ENCODE measurements around the gene SIL1. TPM values are rescaled to one million over a fixed set of nuclear protein-coding genes. Genes with fewer than 3 reads are reported as not detected.

Gene SIL1
- total and polyA plus RNA-seq, 9 of the 15 experiments (the other 6 are each of a cell fraction or from before 2014, with no cell fraction given), result 1.3 to 30.5 (median 18.1) TPM

DNA sequence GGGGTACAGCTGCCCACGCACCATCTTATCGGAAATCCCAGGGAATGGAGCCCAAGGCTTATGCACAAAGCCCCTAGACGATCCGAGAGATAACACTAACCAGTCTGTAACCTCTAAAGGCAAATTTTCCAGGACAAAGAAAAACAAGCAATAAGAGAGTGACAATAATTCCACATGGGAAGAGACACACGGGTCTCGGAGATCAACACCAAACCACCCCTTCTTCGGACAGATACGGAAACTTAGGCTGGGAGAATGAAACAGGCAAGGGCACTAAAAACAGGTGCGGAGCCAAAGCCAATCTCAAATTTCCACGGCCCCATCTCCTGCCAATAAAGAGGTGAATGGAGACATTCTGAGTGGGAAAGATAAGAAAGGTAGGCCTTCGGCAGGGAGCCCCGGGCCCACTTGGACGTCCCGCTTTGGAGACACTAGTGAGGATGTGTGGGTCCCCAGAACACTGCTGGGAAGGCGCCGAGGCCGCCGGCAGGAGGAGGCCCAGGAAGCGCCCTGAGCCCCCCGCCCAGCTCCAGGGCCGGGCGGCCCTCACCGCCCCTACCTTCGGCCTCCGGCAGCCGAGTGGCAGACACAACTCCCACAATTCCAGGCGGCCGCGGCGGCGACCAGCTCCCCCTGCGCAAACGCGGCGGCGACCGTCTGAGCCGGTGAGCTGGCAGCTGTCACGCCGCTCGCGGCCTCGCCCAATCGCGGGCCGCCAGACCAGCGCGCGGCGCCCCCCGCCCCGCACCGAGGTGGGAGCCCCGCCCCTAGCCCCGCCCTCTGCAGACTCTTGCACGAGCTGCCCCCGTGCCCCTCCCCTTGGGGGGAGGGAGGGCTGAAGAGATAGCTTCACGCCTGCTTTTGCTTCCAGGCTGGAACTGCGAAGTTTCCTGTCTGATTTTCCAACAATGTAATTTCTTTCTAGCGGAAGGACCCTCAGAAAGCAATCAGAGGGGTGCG, at the start of gene SIL1 (continued):
- TF ChIP-seq, protein P1, sequence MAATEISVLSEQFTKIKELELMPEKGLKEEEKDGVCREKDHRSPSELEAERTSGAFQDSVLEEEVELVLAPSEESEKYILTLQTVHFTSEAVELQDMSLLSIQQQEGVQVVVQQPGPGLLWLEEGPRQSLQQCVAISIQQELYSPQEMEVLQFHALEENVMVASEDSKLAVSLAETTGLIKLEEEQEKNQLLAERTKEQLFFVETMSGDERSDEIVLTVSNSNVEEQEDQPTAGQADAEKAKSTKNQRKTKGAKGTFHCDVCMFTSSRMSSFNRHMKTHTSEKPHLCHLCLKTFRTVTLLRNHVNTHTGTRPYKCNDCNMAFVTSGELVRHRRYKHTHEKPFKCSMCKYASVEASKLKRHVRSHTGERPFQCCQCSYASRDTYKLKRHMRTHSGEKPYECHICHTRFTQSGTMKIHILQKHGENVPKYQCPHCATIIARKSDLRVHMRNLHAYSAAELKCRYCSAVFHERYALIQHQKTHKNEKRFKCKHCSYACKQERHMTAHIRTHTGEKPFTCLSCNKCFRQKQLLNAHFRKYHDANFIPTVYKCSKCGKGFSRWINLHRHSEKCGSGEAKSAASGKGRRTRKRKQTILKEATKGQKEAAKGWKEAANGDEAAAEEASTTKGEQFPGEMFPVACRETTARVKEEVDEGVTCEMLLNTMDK (IDR thresholded peaks at IDR 0.05; ENCODE audit: borderline replicate concordance, insufficient read depth, low read depth, low read length, poor library complexity, severe bottlenecking), result no peak
- no peak for TF ChIP-seq RAD21 (CRISPR knock-in tag; conservative IDR thresholded peaks at IDR 0.05 in 1 of 2, IDR thresholded peaks at IDR 0.05 in 1 of 2)
- TF ChIP-seq, protein P2, sequence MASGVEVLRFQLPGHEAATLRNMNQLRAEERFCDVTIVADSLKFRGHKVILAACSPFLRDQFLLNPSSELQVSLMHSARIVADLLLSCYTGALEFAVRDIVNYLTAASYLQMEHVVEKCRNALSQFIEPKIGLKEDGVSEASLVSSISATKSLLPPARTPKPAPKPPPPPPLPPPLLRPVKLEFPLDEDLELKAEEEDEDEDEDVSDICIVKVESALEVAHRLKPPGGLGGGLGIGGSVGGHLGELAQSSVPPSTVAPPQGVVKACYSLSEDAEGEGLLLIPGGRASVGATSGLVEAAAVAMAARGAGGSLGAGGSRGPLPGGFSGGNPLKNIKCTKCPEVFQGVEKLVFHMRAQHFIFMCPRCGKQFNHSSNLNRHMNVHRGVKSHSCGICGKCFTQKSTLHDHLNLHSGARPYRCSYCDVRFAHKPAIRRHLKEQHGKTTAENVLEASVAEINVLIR (CRISPR knock-in tag; IDR thresholded peaks at IDR 0.05), result 0 out of 2 replicates have a peak, but pooled peaks have one; percentile 48
- no peak for TF ChIP-seq KLF10 (CRISPR knock-in tag; IDR thresholded peaks at IDR 0.05)
- peak; percentile 83 for TF ChIP-seq MEIS2 (IDR thresholded peaks at IDR 0.05; ENCODE audit: partially characterized antibody)
- TF ChIP-seq NR2C2 (CRISPR knock-in tag; IDR thresholded peaks at IDR 0.05), result no peak
- peak; percentile 63; the same call in 1 of the 2 replicates for TF ChIP-seq NR2C2 (tag; IDR thresholded peaks at IDR 0.05)
- TF ChIP-seq FOXA1 (IDR thresholded peaks at IDR 0.05; ENCODE audit: borderline replicate concordance), result no peak
- TF ChIP-seq ILK (tag; IDR thresholded peaks at IDR 0.05; ENCODE audit: borderline replicate concordance, low read depth), result no peak
- no peak for TF ChIP-seq ZBTB1 (CRISPR knock-in tag; IDR thresholded peaks at IDR 0.05; ENCODE audit: borderline replicate concordance, low read depth)
- TF ChIP-seq GATA2 (CRISPR knock-in tag; IDR thresholded peaks at IDR 0.05), result peak; percentile 25; the same call in 1 of the 2 replicates
- TF ChIP-seq ZNF23 (CRISPR knock-in tag; IDR thresholded peaks at IDR 0.05), result no peak
- TF ChIP-seq SMARCA5 (IDR thresholded peaks at IDR 0.05), result no peak
- TF ChIP-seq DPF2 (IDR thresholded peaks at IDR 0.05), result peak; percentile 84
- TF ChIP-seq ATF3 (IDR thresholded peaks at IDR 0.05), result no peak
- TF ChIP-seq ATF3 (CRISPR knock-in tag; conservative IDR thresholded peaks at IDR 0.05), result no peak
- TF ChIP-seq, protein P3, sequence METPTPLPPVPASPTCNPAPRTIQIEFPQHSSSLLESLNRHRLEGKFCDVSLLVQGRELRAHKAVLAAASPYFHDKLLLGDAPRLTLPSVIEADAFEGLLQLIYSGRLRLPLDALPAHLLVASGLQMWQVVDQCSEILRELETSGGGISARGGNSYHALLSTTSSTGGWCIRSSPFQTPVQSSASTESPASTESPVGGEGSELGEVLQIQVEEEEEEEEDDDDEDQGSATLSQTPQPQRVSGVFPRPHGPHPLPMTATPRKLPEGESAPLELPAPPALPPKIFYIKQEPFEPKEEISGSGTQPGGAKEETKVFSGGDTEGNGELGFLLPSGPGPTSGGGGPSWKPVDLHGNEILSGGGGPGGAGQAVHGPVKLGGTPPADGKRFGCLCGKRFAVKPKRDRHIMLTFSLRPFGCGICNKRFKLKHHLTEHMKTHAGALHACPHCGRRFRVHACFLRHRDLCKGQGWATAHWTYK (CRISPR knock-in tag; IDR thresholded peaks at IDR 0.05), result peak; percentile 46; the same call in 1 of the 2 replicates
- no peak for TF ChIP-seq FOXA3 (CRISPR knock-in tag; conservative IDR thresholded peaks at IDR 0.05 in 1 of 2, IDR thresholded peaks at IDR 0.05 in 1 of 2)
- TF ChIP-seq LCOR (CRISPR knock-in tag; IDR thresholded peaks at IDR 0.05), result 0 out of 2 replicates have a peak, but pooled peaks have one; percentile 25
- no peak for TF ChIP-seq ZNF146 (CRISPR knock-in tag; IDR thresholded peaks at IDR 0.05; ENCODE audit: unreplicated experiment)
- no peak for TF ChIP-seq RCOR1 (IDR thresholded peaks at IDR 0.05; ENCODE audit: borderline replicate concordance in 1 of 2, low read depth in 2 of 2, low read length in 2 of 2)
- no peak for TF ChIP-seq TCFL5 (CRISPR knock-in tag; conservative IDR thresholded peaks at IDR 0.05)
